ENCODE data around the gene SH2D5. TPM values are rescaled to one million over a fixed set of nuclear protein-coding genes. Genes with fewer than 3 reads are reported as not detected.

SH2D5 gene
- total RNA-seq, 1 donor from 2014 or later, result not detected

GRCh38 chr1:20729990-20730689 is 2.4 kb downstream of the SH2D5 start:
- no peak for DNase-seq (ENCODE audit: missing footprints)
- intact Hi-C loops (cut with DNase I), result loop anchor here (5.0 kb wide), 1 partner anchor 208 kb away; no protein-coding TSS in a partner anchor
- ATAC-seq, result no peak

GRCh38 chr1:20729155-20729931 is 3.2 kb downstream of the SH2D5 start:
- intact Hi-C loops (cut with DNase I), result loop anchor here (5.0 kb wide), 1 partner anchor 207 kb away; no protein-coding TSS in a partner anchor
- no peak for ATAC-seq
- DNase-seq (ENCODE audit: missing footprints), result no peak

GRCh38 chr1:20728371-20729154 is 3.9 kb downstream of the SH2D5 start:
- no peak for DNase-seq (ENCODE audit: missing footprints)
- ATAC-seq, result no peak
- intact Hi-C loops (cut with DNase I), result loop anchor here (5.0 kb wide), 1 partner anchor 206 kb away; no protein-coding TSS in a partner anchor

GRCh38 chr1:20727746-20728316 is 4.7 kb downstream of the SH2D5 start:
- intact Hi-C loops (cut with DNase I), result loop anchor here (5.0 kb wide), 1 partner anchor 206 kb away; no protein-coding TSS in a partner anchor
- DNase-seq (ENCODE audit: missing footprints) (no peak), ATAC-seq (no peak)

- ATAC-seq (no peak), DNase-seq (ENCODE audit: missing footprints) (no peak)
- intact Hi-C loops (cut with DNase I), result loop anchor here (5.0 kb wide), 1 partner anchor 205 kb away; no protein-coding TSS in a partner anchor
These were observed 5.4 kb downstream of the SH2D5 start for GRCh38 chr1:20726932-20727745.

- intact Hi-C loops (cut with DNase I), result loop anchor here (5.0 kb wide), 1 partner anchor 204 kb away; no protein-coding TSS in a partner anchor
These were observed 6.2 kb downstream of the SH2D5 start for GRCh38 chr1:20726118-20726911.

GRCh38 chr1:20725189-20726117 is 7.0 kb downstream of the SH2D5 start:
- intact Hi-C loops (cut with DNase I), result loop anchor here (5.0 kb wide), 1 partner anchor 203 kb away; no protein-coding TSS in a partner anchor
- DNase-seq (ENCODE audit: missing footprints) (no peak), ATAC-seq (no peak)

More at GRCh38 chr1:20726118-20726911, 6.2 kb downstream of the SH2D5 start:
- DNase-seq (ENCODE audit: missing footprints) (no peak), ATAC-seq (no peak)

GRCh38 chr1:20724364-20725188 is 7.9 kb downstream of the SH2D5 start:
- DNase-seq (ENCODE audit: missing footprints) (no peak), ATAC-seq (no peak)
- intact Hi-C loops (cut with DNase I), result loop anchor here (5.0 kb wide), 1 partner anchor 202 kb away; no protein-coding TSS in a partner anchor

GRCh38 chr1:20723537-20724363 is 8.8 kb downstream of the SH2D5 start:
- intact Hi-C loops (cut with DNase I), result no loop called here

GRCh38 chr1:20723159-20723536 is 9.4 kb downstream of the SH2D5 start:
- no peak for ATAC-seq
- DNase-seq (ENCODE audit: missing footprints), result no peak
- intact Hi-C loops (cut with DNase I), result no loop called here

More at GRCh38 chr1:20723537-20724363, 8.8 kb downstream of the SH2D5 start:
- DNase-seq (ENCODE audit: missing footprints) (no peak), ATAC-seq (no peak)

GRCh38 chr1:20721117-20722061 is 11.1 kb downstream of the SH2D5 start:
- ATAC-seq (no peak), DNase-seq (ENCODE audit: missing footprints) (no peak)
- intact Hi-C loops (cut with DNase I), result no loop called here

- DNase-seq (ENCODE audit: missing footprints) (no peak), ATAC-seq (no peak)
- intact Hi-C loops (cut with DNase I), result no loop called here
These were observed 11.8 kb downstream of the SH2D5 start for GRCh38 chr1:20720631-20721091.

Data from Right ventricle myocardium inferior (tissue), 1 donor.